ENCODE results near the gene CACNA1G.

Gene CACNA1G

DNA sequence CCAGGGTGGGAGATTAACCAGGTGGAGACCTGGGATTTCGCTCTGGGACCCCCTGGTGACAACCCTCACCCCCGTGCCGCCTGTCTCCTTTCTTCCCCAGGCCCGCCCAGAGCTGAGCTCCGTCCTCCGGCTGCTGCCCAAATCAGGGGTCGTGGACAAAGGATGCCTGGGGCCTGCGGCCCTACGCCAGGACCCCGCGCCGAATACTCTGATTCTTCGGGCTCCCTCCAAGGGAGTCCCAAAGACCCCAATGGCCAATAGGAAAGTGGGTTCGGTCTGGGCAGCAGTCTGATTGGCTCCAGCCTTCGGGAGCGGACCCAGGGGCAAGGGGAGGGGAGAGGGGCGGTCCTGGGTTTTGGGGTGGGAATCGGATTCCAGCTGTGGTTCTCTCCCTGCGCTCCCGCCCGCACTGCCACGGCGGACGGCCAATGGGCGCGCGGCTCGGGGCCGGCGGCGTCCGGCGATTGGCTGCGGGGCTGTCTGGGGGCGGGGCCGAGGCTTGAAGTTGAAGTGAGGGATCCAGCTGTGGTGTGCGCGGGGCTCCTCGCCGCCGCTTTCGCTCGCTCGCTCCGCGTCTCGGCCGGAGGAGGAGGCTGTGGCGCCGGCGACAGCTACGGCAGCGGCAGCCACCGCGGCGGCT is at the start of gene CACNA1G:
CACNA1G (plus strand) TSS at position 531 of the 640 bp plus-strand sequence. CDS start 745 bp downstream, outside the sequence.
- peak; percentile 82 for DNase-seq

DNA sequence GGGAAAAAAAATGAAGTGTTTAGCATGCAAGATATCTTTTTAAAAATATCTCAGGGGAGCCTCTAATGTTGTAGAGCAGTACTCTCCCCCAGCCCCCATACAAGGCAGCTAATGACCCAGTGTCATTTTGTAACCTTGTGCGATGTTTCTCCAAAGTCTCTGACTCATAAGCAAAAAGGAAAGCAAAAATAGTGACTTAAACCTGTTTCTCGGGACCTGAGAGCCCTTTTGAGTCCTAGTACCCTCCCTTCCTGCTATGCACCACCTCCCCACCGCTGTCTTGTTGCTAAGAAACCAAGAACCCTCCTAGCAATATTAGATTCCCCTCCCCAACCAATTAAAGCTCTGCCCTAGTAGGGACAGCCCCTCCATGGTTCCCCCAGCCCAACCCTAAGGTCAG is 49.5 kb upstream of the CACNA1G start:
- DNase-seq: no peak

DNA sequence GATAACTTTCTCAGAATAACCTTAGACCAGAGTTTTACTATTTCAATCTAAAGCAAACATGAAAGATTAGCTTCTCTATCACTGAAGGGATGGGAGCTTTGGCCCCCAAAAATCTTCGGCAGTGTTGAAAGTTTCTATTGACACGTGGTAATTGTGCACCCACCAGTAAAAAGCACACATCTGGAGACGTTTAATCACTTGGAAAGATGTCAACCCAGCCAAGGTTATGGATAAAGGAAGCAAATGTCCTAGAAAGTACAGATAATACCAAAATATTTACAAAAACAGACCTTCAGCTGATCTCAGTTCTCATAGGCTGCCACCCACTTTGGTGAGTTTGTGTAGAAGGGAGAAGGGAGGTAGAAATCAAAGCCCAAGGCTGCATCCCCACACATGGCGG is 47.0 kb upstream of the CACNA1G start:
- DNase-seq: no peak

- DNase-seq: no peak
Observed at GRCh38 chr17:50514388-50514787, 46.1 kb upstream of the CACNA1G start.

DNA sequence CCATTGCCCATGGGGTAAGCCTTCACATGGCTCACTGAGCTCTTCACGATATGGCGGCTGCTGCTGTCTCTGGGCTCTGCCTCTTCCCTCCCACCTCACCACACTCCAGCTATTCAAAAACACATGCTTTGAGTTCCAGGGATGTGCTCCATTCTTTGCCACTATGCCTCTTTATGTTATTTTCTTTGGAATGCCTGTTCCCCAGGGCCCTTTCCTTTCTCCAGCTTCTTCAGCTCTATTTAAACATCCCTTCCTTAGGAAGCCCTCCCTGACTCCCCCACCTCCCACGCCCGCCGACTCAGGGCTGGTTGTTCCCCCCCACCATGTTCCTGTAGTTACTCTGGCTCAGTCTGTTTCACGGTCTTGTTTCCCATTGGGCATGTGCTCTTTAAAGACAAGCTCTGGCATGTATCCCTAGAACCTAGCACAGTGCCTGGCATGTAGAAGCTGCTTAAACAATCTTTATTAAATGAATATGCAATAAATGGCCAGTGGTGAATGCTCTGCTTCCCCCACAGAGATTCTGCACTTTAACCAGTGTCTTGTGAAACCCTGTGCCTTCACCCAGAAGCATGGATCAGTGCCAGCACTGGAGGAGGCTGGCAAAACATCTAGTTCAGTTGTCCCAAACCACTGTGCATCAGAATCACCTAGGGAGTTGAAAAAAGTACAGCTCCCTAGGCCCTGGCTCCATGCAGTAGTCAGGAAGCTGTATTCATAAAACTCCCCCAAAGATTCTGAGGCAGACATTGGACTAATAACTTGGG is 45.4 kb upstream of the CACNA1G start:
- DNase-seq: peak; percentile 61

- no peak for DNase-seq
Observed at GRCh38 chr17:50517011-50517410, 43.5 kb upstream of the CACNA1G start.

- DNase-seq: no peak
Observed at GRCh38 chr17:50517504-50518383, 42.8 kb upstream of the CACNA1G start.

DNA sequence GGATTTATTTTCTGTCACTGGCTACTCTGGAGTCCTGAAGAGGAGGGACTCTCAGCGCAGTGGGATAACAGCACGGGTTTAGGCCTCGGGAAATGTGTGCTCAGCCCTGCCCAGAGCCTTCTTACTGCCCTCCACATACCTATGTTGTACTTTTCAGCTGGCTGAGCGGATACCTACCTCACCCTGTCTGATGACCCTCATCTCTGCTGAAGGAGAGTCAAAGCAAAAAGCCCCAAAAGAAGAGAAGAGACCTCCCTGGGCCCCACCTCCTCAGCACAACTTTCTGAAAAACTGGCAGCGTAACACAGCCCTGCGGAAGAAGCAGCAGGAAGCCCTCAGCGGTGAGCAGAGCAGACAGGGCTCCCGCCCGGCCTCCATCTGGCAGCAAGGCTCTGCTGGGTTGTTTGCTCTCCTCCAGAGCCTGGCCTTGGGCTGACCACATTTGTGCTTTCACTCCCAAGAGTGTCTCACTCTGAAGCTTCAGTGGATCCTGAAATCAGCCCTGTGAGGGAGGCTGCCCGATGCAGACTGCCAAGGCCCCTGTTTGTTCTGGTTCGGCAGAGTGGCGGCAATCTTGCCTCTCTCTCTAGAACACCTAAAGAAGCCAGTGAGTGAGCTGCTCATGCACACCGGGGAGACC is 42.0 kb upstream of the CACNA1G start:
- no peak for DNase-seq

DNA sequence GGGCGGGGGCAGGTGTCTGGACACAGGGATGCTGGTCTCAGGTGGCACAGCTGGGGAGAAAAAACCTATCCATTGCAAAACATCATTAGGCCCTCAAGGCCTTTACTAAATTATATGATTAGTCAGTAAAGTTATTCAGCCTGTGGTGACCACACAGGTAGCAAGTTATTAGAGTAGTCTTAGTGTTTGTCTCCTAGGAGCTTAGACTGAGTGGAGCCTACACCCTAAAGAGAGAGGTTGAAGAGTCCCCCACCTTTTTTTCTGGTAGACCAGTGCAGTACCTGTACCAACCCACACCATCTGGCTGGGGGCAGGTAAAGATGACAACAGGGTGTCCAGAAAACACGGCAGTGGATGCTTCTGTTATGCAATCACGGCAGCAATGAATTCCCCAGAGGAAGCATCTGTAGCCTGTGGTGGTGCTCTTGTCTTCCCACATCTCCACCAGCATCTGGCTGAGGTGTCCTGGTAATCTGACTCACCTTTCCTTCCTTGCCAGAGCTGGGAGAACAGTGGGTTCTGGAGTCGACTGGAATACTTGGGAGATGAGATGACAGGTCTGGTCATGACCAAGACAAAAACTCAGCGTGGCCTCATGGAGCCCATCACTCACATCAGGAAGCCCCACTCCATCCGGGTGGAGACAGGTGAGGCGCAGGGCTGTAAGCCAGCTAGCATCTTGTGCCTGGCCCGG is 41.2 kb upstream of the CACNA1G start:
- DNase-seq: peak; percentile 50

- no peak for DNase-seq
Observed at GRCh38 chr17:50520483-50520882, 40.0 kb upstream of the CACNA1G start.

GRCh38 chr17:50521514-50521913 is 39.0 kb upstream of the CACNA1G start:
- DNase-seq: no peak

DNA sequence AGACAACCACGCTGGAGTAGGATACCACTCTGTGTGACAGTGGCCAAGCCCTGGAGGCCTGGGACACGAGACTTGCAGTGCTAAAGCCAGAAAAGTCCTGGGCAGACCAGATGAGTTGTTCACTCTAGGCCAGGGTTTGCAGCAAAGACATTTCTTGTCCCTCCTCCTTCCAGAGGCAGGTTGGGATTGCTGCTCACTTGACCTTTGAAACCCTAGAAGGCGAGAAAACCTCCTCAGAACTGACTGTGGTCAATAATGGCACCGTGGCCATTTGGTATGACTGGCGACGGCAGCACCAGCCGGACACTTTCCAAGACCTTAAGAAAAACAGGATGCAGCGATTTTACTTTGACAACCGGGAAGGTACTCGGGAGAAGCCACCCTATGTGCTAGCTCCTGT is 37.7 kb upstream of the CACNA1G start:
- no peak for DNase-seq

DNA sequence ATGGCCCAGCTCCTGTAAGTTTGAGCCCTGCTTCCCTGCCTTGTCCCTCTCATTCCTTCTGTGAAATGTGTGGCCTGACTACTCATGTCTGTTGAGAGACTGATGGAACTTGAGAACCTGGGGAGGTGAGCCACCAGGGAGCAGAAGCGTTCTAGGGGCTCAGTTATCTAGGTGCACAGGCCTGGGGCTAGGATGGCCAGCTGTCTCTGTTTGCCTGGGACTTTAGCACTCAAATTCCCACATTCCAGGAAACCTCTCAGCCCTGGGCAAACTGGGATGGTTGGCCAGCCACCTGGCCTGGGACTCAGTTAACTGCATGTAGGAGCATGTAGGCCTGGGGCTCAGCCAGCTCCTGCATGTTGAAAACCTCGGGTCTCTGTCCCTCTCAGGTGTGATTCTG is 37.3 kb upstream of the CACNA1G start:
- no peak for DNase-seq

DNA sequence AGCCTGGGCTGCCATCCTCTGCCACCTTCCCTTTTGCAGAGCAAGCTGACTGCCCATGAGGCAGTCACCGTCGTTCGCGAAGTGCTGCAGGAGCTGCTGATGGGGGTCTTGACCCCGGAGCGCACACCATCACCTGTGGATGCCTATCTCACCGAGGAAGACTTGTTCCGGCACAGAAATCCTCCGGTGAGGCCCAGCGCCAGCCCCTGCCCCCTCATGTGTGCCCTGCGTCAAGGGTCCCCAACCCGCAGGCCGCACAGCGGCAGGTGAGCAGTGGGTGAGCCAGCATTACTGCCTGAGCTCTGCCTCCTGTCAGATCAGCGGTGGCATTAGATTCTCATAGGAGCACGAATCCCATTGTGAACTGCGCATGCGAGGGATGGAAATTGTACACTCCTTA is 35.7 kb upstream of the CACNA1G start:
- no peak for DNase-seq

DNA sequence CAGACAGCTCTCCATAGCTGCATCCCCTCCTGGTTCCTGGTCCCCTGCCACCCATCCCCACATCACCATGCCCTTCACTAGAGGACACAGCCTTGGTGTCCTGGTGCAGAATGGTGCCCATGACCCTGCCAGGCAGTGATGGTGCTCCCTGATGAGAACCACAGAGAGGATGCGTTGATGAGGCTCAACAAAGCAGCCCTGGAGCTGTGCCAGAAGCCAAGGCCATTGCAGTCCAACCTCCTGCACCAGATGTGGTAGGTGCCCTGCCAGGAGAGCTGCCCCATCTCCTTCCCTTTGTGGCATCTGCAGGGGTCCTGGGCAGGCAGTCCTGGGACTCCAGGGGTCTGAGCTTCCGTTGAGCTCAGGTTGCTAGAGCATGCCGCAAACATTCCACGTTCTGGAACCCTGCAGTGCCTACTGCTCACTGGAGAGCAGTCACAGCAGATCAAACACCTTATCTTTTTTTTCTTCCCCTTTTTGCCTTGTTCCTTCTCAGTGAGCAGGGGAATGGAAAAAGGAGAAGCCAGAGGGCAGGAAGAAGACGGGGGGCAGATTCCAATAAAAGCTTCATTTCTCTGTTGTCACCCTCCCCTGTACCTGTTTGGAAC is 33.3 kb upstream of the CACNA1G start:
- DNase-seq: no peak

- no peak for DNase-seq
Observed at GRCh38 chr17:50527949-50528474, 32.5 kb upstream of the CACNA1G start.

GRCh38 chr17:50529849-50530248 is 30.7 kb upstream of the CACNA1G start:
- no peak for DNase-seq

DNA sequence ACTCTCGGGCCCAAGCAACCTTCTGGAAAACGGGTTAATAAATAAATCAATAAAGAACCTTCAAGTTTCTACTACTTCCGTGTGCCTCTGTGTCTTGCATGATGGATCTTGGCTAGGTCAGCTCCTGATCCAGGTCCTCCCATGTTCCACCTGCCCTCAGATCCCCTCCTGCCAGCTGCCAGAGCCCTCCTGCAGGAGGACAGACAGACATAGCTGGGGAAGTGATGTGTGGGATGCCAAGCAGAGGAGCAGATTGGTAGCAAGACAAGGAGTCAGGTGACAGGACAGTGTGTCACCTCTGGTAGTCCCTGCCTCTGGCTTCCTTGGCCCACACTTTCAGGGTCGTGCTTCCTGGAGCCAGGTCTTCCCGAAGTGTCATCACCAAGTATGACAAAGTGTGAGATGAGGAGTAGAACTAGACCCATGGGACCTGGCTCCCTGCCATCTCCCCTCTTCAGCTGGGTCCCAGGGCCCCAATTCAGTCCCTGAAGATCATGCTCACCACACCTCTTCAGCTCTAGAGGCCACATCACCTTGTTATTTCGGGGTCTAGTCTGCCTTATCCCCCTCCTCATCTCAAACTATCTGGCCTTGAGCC is 29.0 kb upstream of the CACNA1G start:
- no peak for DNase-seq

GRCh38 chr17:50532452-50533024 is 28.0 kb upstream of the CACNA1G start, which contains the start of gene EPN3:
Gene EPN3 (plus strand): TSS chr17:50532735. CDS start chr17:50536557, 3,822 bp downstream.
- DNase-seq: no peak

- no peak for DNase-seq
Observed at GRCh38 chr17:50533185-50533584, 27.3 kb upstream of the CACNA1G start.

DNA sequence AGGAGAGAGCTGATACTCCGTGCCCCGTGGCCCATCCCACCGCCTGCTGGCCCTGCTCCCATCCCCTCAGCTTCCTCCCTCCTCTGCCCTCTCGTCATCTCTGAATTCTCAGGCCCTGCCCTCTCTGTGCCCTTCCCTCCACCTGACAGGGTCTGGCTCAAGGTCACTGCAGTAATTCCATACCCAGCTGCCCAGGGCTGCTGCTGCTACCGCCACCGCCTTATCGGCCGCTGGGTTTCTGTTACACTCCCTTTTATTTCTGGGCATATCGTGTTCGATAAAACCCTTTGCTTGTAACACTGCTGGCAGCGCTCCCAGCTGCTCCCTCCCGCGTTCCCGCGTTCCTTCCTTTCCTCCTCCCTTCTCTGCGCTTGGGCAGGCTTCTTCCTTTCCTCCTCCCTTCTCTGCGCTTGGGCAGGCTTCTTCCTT is 26.8 kb upstream of the CACNA1G start:
- DNase-seq: peak; percentile 70

Data from NCI-H226 (cell line).